HepG2 (cell line): Measurements from ENCODE around the gene P3H3. TPM values are rescaled to one million over a fixed set of nuclear protein-coding genes. Genes with fewer than 3 reads are reported as not detected.

Source experiments
- AGO2 ChIP-seq: fragments of 200-400 bp; formaldehyde crosslinking; optimal IDR thresholded peaks from 2 replicates; pipeline ENCODE3; 2017; ENCODE audit warnings: mild to moderate bottlenecking, low read depth, low read length, moderate library complexity
- ARHGAP35 ChIP-seq: sonication (generic); formaldehyde crosslinking; IDR thresholded peaks from 2 replicates; pipeline ENCODE4 v1.9.0; 2022; ENCODE audit warnings: mild to moderate bottlenecking, inconsistent platforms, moderate library complexity, missing genetic modification reagents, borderline replicate concordance
- DBP ChIP-seq: sonication (generic); formaldehyde crosslinking; IDR thresholded peaks from 2 replicates; pipeline ENCODE4 v1.4.0; 2020; ENCODE audit warnings: missing genetic modification reagents; ENCODE audit errors: not compliant biosample characterization
- FOXK1 ChIP-seq: sonication (generic); formaldehyde crosslinking; IDR thresholded peaks from 2 replicates; pipeline ENCODE4 v1.4.0; 2020; ENCODE audit warnings: low read depth, missing genetic modification reagents, borderline replicate concordance
- GPN1 ChIP-seq: sonication (generic); formaldehyde crosslinking; IDR thresholded peaks from 2 replicates; pipeline ENCODE4 v1.5.1; 2020; ENCODE audit warnings: missing genetic modification reagents, borderline replicate concordance
- KDM3A ChIP-seq: IDR thresholded peaks from 2 replicates; pipeline ENCODE4 v1.6.1; 2018; ENCODE audit warnings: low read depth, missing compliant biosample characterization
- MAF1 ChIP-seq: sonication (generic); formaldehyde crosslinking; IDR thresholded peaks from 2 replicates; pipeline ENCODE4 v1.5.0; 2020; ENCODE audit warnings: missing genetic modification reagents, borderline replicate concordance
- MBD4 ChIP-seq: IDR thresholded peaks from 2 replicates; pipeline ENCODE4 v1.6.1; 2012; ENCODE audit warnings: low read length, inconsistent platforms, borderline replicate concordance
- MEF2D ChIP-seq: sonication (generic); formaldehyde crosslinking; IDR thresholded peaks from 2 replicates; pipeline ENCODE4 v1.5.1; 2020; ENCODE audit warnings: mild to moderate bottlenecking, missing genetic modification reagents
- MYPOP ChIP-seq: sonication (generic); formaldehyde crosslinking; IDR thresholded peaks from 2 replicates; pipeline ENCODE4 v1.8.1; 2023; ENCODE audit warnings: mild to moderate bottlenecking, moderate library complexity, missing genetic modification reagents
- NR1H2 ChIP-seq: sonication (generic); formaldehyde crosslinking; IDR thresholded peaks from 2 replicates; pipeline ENCODE4 v1.8.1; 2022; ENCODE audit warnings: low read depth, missing genetic modification reagents, borderline replicate concordance
- ZNF407 ChIP-seq: sonication (generic); formaldehyde crosslinking; IDR thresholded peaks from one replicate; pipeline ENCODE4 v1.5.1; 2020; ENCODE audit warnings: mild to moderate bottlenecking, missing genetic modification reagents; ENCODE audit errors: not compliant biosample characterization
- ZNF44 ChIP-seq: sonication (generic); formaldehyde crosslinking; IDR thresholded peaks from 2 replicates; pipeline ENCODE4 v1.5.1; 2020; ENCODE audit warnings: mild to moderate bottlenecking, missing genetic modification reagents
- ZNF614 ChIP-seq: IDR thresholded peaks from 2 replicates; pipeline ENCODE4 v1.6.1; 2018; ENCODE audit warnings: missing biosample characterization, missing genetic modification reagents, inconsistent platforms, borderline replicate concordance
- ZNF709 ChIP-seq: sonication (generic); formaldehyde crosslinking; IDR thresholded peaks from 2 replicates; pipeline ENCODE4 v1.5.0; 2020; ENCODE audit warnings: mild to moderate bottlenecking, missing genetic modification reagents
- ZNF775 ChIP-seq: sonication (generic); formaldehyde crosslinking; IDR thresholded peaks from 2 replicates; pipeline ENCODE4 v1.4.0; 2020; ENCODE audit warnings: missing genetic modification reagents, mild to moderate bottlenecking, moderate library complexity, borderline replicate concordance
- ZNF780A ChIP-seq: sonication (generic); formaldehyde crosslinking; IDR thresholded peaks from 2 replicates; pipeline ENCODE4 v1.8.0; 2022; ENCODE audit warnings: mild to moderate bottlenecking, missing genetic modification reagents, moderate library complexity
- polyA plus RNA-seq, 8 experiments: library from polyadenylated mRNA; depleted of rRNA in 3 of 8; stranded (reverse) in 7 of 8; unstranded in 1 of 8; fragments of >200 nt; fragmentation: Illumina TruSeq in 4 of 8; extraction: Trizol in 4 of 8; gene quantifications; 2 replicates each; pipeline versions ENCODE4 v1.2.1 to v1.2.3, GENCODE V29; 2011 to 2016; ENCODE audit warnings: low read depth in 4 of 8, missing spikeins in 1 of 8, mixed read lengths in 1 of 8; ENCODE audit not compliant: insufficient read depth in 1 of 8
- total RNA-seq, 5 experiments: library from RNA; depleted of rRNA; stranded (reverse); fragments of >200 nt; fragmentation: Illumina TruSeq; extraction: Trizol; gene quantifications; 2 replicates each; pipeline ENCODE4 v1.2.3, GENCODE V29; 2016; ENCODE audit warnings: low read depth in 1 of 5

The P3H3 gene
- total and polyA plus RNA-seq, 2 of the 13 experiments (the other 11 are each of a cell fraction or from before 2014, with no cell fraction given), result 20.1 to 20.5 TPM

- no peak for TF ChIP-seq ZNF407 (CRISPR knock-in tag)
- TF ChIP-seq ZNF709 (CRISPR knock-in tag), result peak; percentile 66; the same call in 1 of the 2 replicates
- peak; percentile 74; the same call in 1 of the 2 replicates for TF ChIP-seq MEF2D (CRISPR knock-in tag)
- TF ChIP-seq ZNF44, result peak; percentile 21; the same call in 1 of the 2 replicates
- no peak for TF ChIP-seq NR1H2 (CRISPR knock-in tag)
- no peak for TF ChIP-seq ZNF775 (CRISPR knock-in tag)
- TF ChIP-seq AGO2, result peak; percentile 78
- 0 out of 2 replicates have a peak, but pooled peaks have one; percentile 65 for TF ChIP-seq ZNF780A (CRISPR knock-in tag)
- peak; percentile 97 for TF ChIP-seq KDM3A
- TF ChIP-seq MBD4, result no peak
- peak; percentile 69; the same call in 1 of the 2 replicates for TF ChIP-seq FOXK1 (CRISPR knock-in tag)
- TF ChIP-seq GPN1 (CRISPR knock-in tag), result no peak
- peak; percentile 82; the same call in 1 of the 2 replicates for TF ChIP-seq ZNF614 (CRISPR knock-in tag)
- TF ChIP-seq MYPOP, result 0 out of 2 replicates have a peak, but pooled peaks have one; percentile 40
- no peak for TF ChIP-seq MAF1 (CRISPR knock-in tag)
- no peak for TF ChIP-seq DBP (CRISPR knock-in tag)
- TF ChIP-seq ARHGAP35, result peak; percentile 44; the same call in 1 of the 2 replicates
Observed at GRCh38 chr12:6778574-6779550, 49.3 kb upstream of the P3H3 start (continued).
